Stimulated activated CD8-positive, alpha-beta memory T cell treated with anti-CD3 and anti-CD28 coated beads, Interleukin-12 subunit alpha, Interleukin-12 subunit beta, amount 100 ng/mL, for 24 hours (primary cell): ENCODE measurements around the gene GOLGA7B.

ENCODE experiments used
- DNase-seq: peaks from one replicate; pipeline ENCODE4 v3.0.0-alpha.2; 2020; ENCODE audit errors: extremely low read depth

Gene GOLGA7B

GRCh38 chr10:97849687-97850402, at the start of gene GOLGA7B:
Gene GOLGA7B (plus strand): TSS chr10:97849843. CDS start chr10:97850304, 461 bp downstream.
- no peak for DNase-seq

GRCh38 chr10:97800474-97800873, 49.2 kb upstream of the GOLGA7B start:
- DNase-seq, result no peak

- DNase-seq, result no peak
These were observed 48.2 kb upstream of the GOLGA7B start for GRCh38 chr10:97801422-97801821.

- DNase-seq, result no peak
These were observed 44.4 kb upstream of the GOLGA7B start for GRCh38 chr10:97805096-97805884.

GRCh38 chr10:97805949-97806348, 43.7 kb upstream of the GOLGA7B start:
- no peak for DNase-seq

GRCh38 chr10:97810446-97810845, 39.2 kb upstream of the GOLGA7B start:
- no peak for DNase-seq

- no peak for DNase-seq
These were observed 37.7 kb upstream of the GOLGA7B start for GRCh38 chr10:97811958-97812357.

- no peak for DNase-seq
These were observed 36.9 kb upstream of the GOLGA7B start for GRCh38 chr10:97812696-97813095.

- no peak for DNase-seq
These were observed 36.3 kb upstream of the GOLGA7B start for GRCh38 chr10:97813311-97813710.

GRCh38 chr10:97814996-97815395, 34.6 kb upstream of the GOLGA7B start:
- DNase-seq, result no peak

GRCh38 chr10:97816609-97817008, 33.0 kb upstream of the GOLGA7B start:
- DNase-seq, result no peak

- no peak for DNase-seq
These were observed 31.1 kb upstream of the GOLGA7B start for GRCh38 chr10:97818572-97818971.

GRCh38 chr10:97820096-97820704, 29.4 kb upstream of the GOLGA7B start:
- no peak for DNase-seq

- DNase-seq, result no peak
These were observed 28.2 kb upstream of the GOLGA7B start for GRCh38 chr10:97821308-97822038.

- DNase-seq, result no peak
These were observed 27.4 kb upstream of the GOLGA7B start for GRCh38 chr10:97822261-97822687.

- DNase-seq, result no peak
These were observed 25.9 kb upstream of the GOLGA7B start for GRCh38 chr10:97823734-97824133.

GRCh38 chr10:97825020-97825760, 24.5 kb upstream of the GOLGA7B start:
- DNase-seq, result no peak

GRCh38 chr10:97826892-97827291, 22.8 kb upstream of the GOLGA7B start:
- no peak for DNase-seq

- DNase-seq, result no peak
These were observed 21.8 kb upstream of the GOLGA7B start for GRCh38 chr10:97827702-97828291.

- no peak for DNase-seq
These were observed 20.9 kb upstream of the GOLGA7B start for GRCh38 chr10:97828721-97829120.

- DNase-seq, result no peak
These were observed 19.6 kb upstream of the GOLGA7B start for GRCh38 chr10:97830064-97830463.
